Adrenal gland (tissue), 12 donors: ENCODE results near the gene NOX3. TPM values are rescaled to one million over a fixed set of nuclear protein-coding genes. Genes with fewer than 3 reads are reported as not detected.
"Not testable (repeated sequence)": the region's sequence is repeated elsewhere in the genome, so short reads cannot be mapped to it uniquely, and the experiment has no call there.

Experiments used
- DNase-seq, 7 donors: peaks; one replicate each; pipeline ENCODE4 v3.0.0-alpha.2; 2019 to 2020
- H3K27ac ChIP-seq, 5 donors: fragments of 200-600 bp; sonication (generic) in 4 of 5; 1 replicate in 3 of 5; 2 replicates in 2 of 5; pipeline versions ENCODE4 v1.5.1 to v1.8.0; 2016 to 2020; ENCODE audit warnings: mild to moderate bottlenecking in 1 of 5
- H3K27me3 ChIP-seq: fragments of 200-600 bp; 2 replicates; pipeline ENCODE4 v1.8.0; 2021
- H3K36me3 ChIP-seq, 2 donors: fragments of 200-600 bp; replicated peaks in 1 of 2; 1 replicate in 1 of 2; 2 replicates in 1 of 2; pipeline versions ENCODE4 v1.5.1 to v1.8.0; 2018 to 2022
- H3K4me1 ChIP-seq, 2 donors: fragments of 200-600 bp; replicated peaks in 1 of 2; 1 replicate in 1 of 2; 2 replicates in 1 of 2; pipeline versions ENCODE4 v1.5.1 to v1.8.0; 2018 to 2021
- H3K4me3 ChIP-seq, 4 donors: fragments of 200-600 bp; sonication (generic) in 3 of 4; one replicate each; pipeline ENCODE4 v1.5.1; 2016 to 2018
- H3K9me3 ChIP-seq, 3 donors: fragments of 200-600 bp; sonication (generic) in 1 of 3; replicated peaks in 1 of 3; 1 replicate in 2 of 3; 2 replicates in 1 of 3; pipeline versions ENCODE4 v1.5.1 to v1.8.0; 2016 to 2021
- CTCF ChIP-seq, 6 experiments: fragments of 450-650 bp in 4 of 6; fragments of 200-600 bp in 2 of 6; sonication (generic) in 1 of 6; IDR thresholded peaks; 1 replicate in 5 of 6; 2 replicates in 1 of 6; pipeline versions ENCODE4 v1.5.1 to v1.8.0; 2016 to 2021; ENCODE audit warnings: antibody characterized with exemption in 6 of 6, mild to moderate bottlenecking in 2 of 6, moderate library complexity in 1 of 6
- POLR2A ChIP-seq, 2 donors: fragments of 450-650 bp; IDR thresholded peaks; one replicate each; pipeline ENCODE4 v1.6.1; 2017; ENCODE audit warnings: antibody characterized with exemption in 2 of 2, mild to moderate bottlenecking in 2 of 2, moderate library complexity in 1 of 2
- WGBS, 4 donors: extraction: QIAGEN DNeasy Blood & Tissue Kit in 2 of 4; methylation state at CpG; one replicate each; pipeline versions ENCODE4 v1.1.5 to v1.1.7; 2013 to 2017; 5-methylcytosine and 5-hydroxymethylcytosine counted together
- intact Hi-C, 2 donors: fragments of 100-400 bp; cut with DNase I; formaldehyde crosslinking; loops; one replicate each; pipeline versions ENCODE4 v1.14.1 to v1.15.0; 2022 to 2023
- polyA plus RNA-seq, 3 donors: library from polyadenylated mRNA; stranded (reverse); fragments of 200-250 nt in 2 of 3; fragments of 350-450 nt in 1 of 3; fragmentation: Illumina TruSeq in 1 of 3; extraction: RNeasy Lipid Tissue Mini Kit (QIAGEN cat#74804) in 1 of 3; gene quantifications; one replicate each; pipeline ENCODE4 v1.2.3, GENCODE V29; 2013 to 2014
- total RNA-seq, 9 donors: library from RNA; depleted of rRNA in 4 of 9; stranded (reverse); fragments of >200 nt in 4 of 9; fragments of 120-200 nt in 1 of 9; fragmentation: NEBNext Ultra II Directional in 1 of 9; extraction: Animal tissue kit (Norgen Biotek cat#: 25700) in 1 of 9; gene quantifications; one replicate each; pipeline versions ENCODE4 v1.1.0 to v1.2.4, GENCODE V29; 2013 to 2023
- donor health status: healthy with polysubstance abuse.
- donor health status: Bipolar disorder and iron deficiency.
- donor health status: DM: yes; HTN: yes; CAD: no.
- donor health status: DM: no; HTN: no; CAD: no.
- donor health status: DM: no; HTN: no; CAD: no.
- donor health status: DM: yes; HTN: yes; CAD: no.

NOX3 gene
- total and polyA plus RNA-seq, 12 donors: 0.11 to 0.24 TPM; not detected in 10

GRCh38 chr6:155452576-155452975 lies 3.1 kb downstream of the NOX3 start:
- intact Hi-C loops: no loop called here
- Histone ChIP-seq H3K4me1 (peaks cover 35 to 47% of the 10 kb centered on the region in 2 donors), H3K27me3 (no peaks in the 10 kb centered on the region), H3K36me3 (no peaks in the 10 kb centered on the region), H3K4me3 (no peak overlapping the region), H3K9me3 (no peaks in the 10 kb centered on the region), H3K27ac (peak overlapping the region; percentile 31 to 81 (median 68))
- TF ChIP-seq POLR2A (IDR thresholded peaks at IDR 0.05) (no peak), CTCF (IDR thresholded peaks at IDR 0.05) (no peak)
- WGBS, 4 donors: 38 to 54% (median 49%) methylated on average over 3 of the region's 3 CpGs
- no peak for DNase-seq

- Histone ChIP-seq H3K4me1 (peaks cover 35 to 47% of the 10 kb centered on the region in 2 donors), H3K27ac (peak overlapping the region in 2 of 5 donors; percentile 68 to 79)
- H3K4me3 ChIP-seq, DNase-seq, H3K36me3 ChIP-seq, H3K9me3 ChIP-seq, intact Hi-C loops, H3K27me3 ChIP-seq: not testable (repeated sequence)
- 82 to 93% (median 91%) methylated on average over 7 of the region's 7 CpGs for WGBS, 4 donors
Measured at GRCh38 chr6:155451530-155451929, 4.1 kb downstream of the NOX3 start.

GRCh38 chr6:155450240-155450581 lies 5.4 kb downstream of the NOX3 start:
- Histone ChIP-seq H3K27me3 (no peaks in the 10 kb centered on the region), H3K36me3 (no peaks in the 10 kb centered on the region), H3K27ac (peak overlapping the region in 2 of 5 donors; percentile 76 to 77), H3K4me3 (no peak overlapping the region), H3K9me3 (no peaks in the 10 kb centered on the region), H3K4me1 (peaks cover 35 to 47% of the 10 kb centered on the region in 2 donors)
- intact Hi-C loops: no loop called here
- no peak for DNase-seq
- no peak for TF ChIP-seq CTCF (IDR thresholded peaks at IDR 0.05)
- no peak for TF ChIP-seq POLR2A (IDR thresholded peaks at IDR 0.05)
- WGBS, 4 donors: 95 to 100% (median 99%) methylated on average over 2 of the region's 2 CpGs

GRCh38 chr6:155449450-155450239 lies 6.0 kb downstream of the NOX3 start:
- intact Hi-C loops: no loop called here
- 31 to 35% (median 34%) methylated on average over 14 of the region's 14 CpGs for WGBS, 4 donors
- DNase-seq: peak; percentile 51 to 87 (median 76)
- H3K4me3 ChIP-seq: peak overlapping the region in 1 of 4 donors; percentile 21
- H3K27ac ChIP-seq: peak overlapping the region in 4 of 5 donors; percentile 52 to 77 (median 74)
- H3K4me1 ChIP-seq: peaks cover 35 to 47% of the 10 kb centered on the region in 2 donors
- H3K27me3 ChIP-seq: no peaks in the 10 kb centered on the region
- no peaks in the 10 kb centered on the region for H3K9me3 ChIP-seq
- no peaks in the 10 kb centered on the region for H3K36me3 ChIP-seq
- TF ChIP-seq CTCF (IDR thresholded peaks at IDR 0.05) (no peak), POLR2A (IDR thresholded peaks at IDR 0.05) (no peak)
